ENCODE results near the gene PTGS2.

The PTGS2 gene

GRCh38 chr1:186680245-186681061, at the start of gene PTGS2:
Gene PTGS2, minus strand, starts transcription at chr1:186680423. Its CDS starts 133 bp downstream, at chr1:186680290.
- peak; percentile 77 for DNase-seq (ENCODE audit: low spot score)

- peak; percentile 17 for DNase-seq (ENCODE audit: low spot score)
Measured at GRCh38 chr1:186722711-186723309, 42.6 kb upstream of the PTGS2 start.

GRCh38 chr1:186717286-186717685, 37.1 kb upstream of the PTGS2 start:
- no peak for DNase-seq (ENCODE audit: low spot score)

- no peak for DNase-seq (ENCODE audit: low spot score)
Measured at GRCh38 chr1:186715887-186716809, 35.9 kb upstream of the PTGS2 start.

GRCh38 chr1:186710696-186711095, 30.5 kb upstream of the PTGS2 start:
- DNase-seq (ENCODE audit: low spot score), result no peak

- DNase-seq (ENCODE audit: low spot score), result no peak
Measured at GRCh38 chr1:186708694-186709097, 28.5 kb upstream of the PTGS2 start.

- no peak for DNase-seq (ENCODE audit: low spot score)
Measured at GRCh38 chr1:186703209-186703766, 23.1 kb upstream of the PTGS2 start.

- DNase-seq (ENCODE audit: low spot score), result no peak
Measured at GRCh38 chr1:186700722-186701121, 20.5 kb upstream of the PTGS2 start.

- DNase-seq (ENCODE audit: low spot score), result no peak
Measured at GRCh38 chr1:186699519-186699918, 19.3 kb upstream of the PTGS2 start.

- DNase-seq (ENCODE audit: low spot score), result no peak
Measured at GRCh38 chr1:186689907-186690306, 9.7 kb upstream of the PTGS2 start.

GRCh38 chr1:186689376-186689775, 9.2 kb upstream of the PTGS2 start:
- DNase-seq (ENCODE audit: low spot score), result no peak

GRCh38 chr1:186683652-186684410, 3.6 kb upstream of the PTGS2 start:
- no peak for DNase-seq (ENCODE audit: low spot score)

GRCh38 chr1:186682736-186683135, 2.5 kb upstream of the PTGS2 start:
- no peak for DNase-seq (ENCODE audit: low spot score)

- DNase-seq (ENCODE audit: low spot score), result no peak
Measured at GRCh38 chr1:186681801-186682200, 1.6 kb upstream of the PTGS2 start.

GRCh38 chr1:186681121-186681520, 898 bp upstream of the PTGS2 start:
- no peak for DNase-seq (ENCODE audit: low spot score)

- DNase-seq (ENCODE audit: low spot score), result no peak
Measured at GRCh38 chr1:186679924-186680244, 339 bp downstream of the PTGS2 start.

- DNase-seq (ENCODE audit: low spot score), result no peak
Measured at GRCh38 chr1:186678155-186678554, 2.1 kb downstream of the PTGS2 start.

- no peak for DNase-seq (ENCODE audit: low spot score)
Measured at GRCh38 chr1:186672596-186672995, 7.6 kb downstream of the PTGS2 start.

GRCh38 chr1:186672131-186672530, 8.1 kb downstream of the PTGS2 start:
- no peak for DNase-seq (ENCODE audit: low spot score)

GRCh38 chr1:186671136-186671825, 8.9 kb downstream of the PTGS2 start:
- no peak for DNase-seq (ENCODE audit: low spot score)

All from AG08396 (cell line).